ENCODE data around the gene ZNF516.

Gene ZNF516

GRCh38 chr18:76468345-76469304, 26.4 kb downstream of the ZNF516 start:
- DNase-seq = peak; percentile 40

DNA sequence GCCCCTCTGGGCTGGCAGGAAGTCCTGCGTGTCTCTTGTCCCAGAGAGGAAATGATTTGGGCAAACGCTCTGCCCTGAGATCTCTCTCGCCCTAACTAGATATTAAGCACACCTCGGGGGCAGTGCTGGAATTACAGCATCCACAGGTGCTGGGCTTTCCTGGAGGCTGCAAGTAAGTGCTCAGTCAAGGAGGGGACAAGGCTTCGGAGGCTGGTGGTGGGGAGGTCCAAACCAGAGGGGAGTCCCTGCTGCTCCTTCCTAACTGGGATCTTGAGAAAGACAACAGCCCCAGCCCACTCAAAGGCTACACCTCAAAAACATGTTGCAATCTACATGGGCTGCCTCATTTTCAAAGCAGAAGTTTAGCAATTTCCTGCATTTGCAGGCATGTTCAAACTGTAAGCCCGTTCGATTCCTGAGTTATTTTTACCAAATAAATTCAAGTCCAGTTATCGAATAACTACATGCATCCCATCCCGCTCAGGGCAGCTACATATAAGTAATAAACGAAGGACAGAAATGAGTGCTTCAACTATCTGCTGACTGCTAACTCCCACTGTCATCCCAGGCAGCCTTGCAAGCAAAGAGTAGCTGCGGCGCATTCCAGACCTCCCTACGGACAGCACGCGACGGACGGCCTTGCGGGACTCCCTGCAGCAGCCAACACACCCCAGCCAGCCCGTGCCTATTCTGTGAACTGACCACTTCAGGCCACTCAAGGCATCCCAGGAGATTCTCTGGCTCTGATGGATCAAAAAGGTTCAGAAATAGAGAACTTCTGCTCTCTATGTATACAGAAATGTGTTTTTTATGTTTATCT, 27.5 kb downstream of the ZNF516 start:
- DNase-seq = peak; percentile 87

DNA sequence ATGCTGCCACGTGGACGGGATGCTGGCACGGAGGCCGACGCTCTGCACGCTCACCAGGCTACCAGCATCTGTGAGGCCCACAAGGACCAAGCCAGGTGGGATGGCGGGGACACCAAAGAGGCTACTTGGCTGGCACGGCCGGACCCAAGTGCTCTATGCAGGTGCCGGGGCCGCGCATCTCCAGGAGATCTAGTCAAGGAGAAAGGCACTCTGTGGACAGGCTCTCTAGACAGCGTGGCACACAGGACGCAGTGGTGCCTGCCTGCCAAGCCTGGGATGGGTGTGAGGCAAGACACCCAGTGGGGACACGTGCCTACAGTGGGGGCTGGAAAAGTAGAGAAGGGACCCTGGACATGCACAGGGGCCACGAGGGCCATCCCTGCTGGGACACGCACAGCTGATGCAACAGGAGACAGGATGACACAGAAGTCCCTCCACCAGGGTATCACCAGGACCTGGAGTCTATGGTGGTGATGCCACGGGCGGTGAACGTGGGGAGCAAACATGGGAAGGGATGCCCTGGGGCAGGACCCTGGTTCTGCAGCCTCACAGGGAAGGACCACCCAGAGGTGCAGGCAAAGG, 28.5 kb downstream of the ZNF516 start:
- DNase-seq = no peak

- DNase-seq = no peak
Observed at GRCh38 chr18:76465630-76466409, 29.2 kb downstream of the ZNF516 start.

- DNase-seq = no peak
Observed at GRCh38 chr18:76464281-76465259, 30.5 kb downstream of the ZNF516 start.

- no peak for DNase-seq
Observed at GRCh38 chr18:76463872-76464271, 31.2 kb downstream of the ZNF516 start.

DNA sequence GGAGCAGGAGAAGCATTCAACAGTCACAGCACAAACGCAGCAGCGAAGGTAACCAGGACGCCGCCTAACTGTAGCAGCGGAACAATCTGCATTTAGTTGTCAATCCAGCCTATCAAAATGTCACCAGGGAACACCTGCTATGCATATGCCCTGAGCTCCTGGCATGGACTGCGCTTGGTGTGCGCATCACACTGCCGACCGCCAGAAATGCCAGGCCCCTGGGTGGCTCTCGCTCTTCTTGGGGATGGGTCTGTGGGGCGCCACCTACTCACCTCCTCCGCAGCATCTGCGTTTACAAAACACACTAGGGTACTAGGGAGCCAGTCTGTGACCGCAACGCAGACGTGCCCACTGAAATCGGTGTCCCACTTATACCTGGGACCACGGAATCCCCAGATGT, 31.7 kb downstream of the ZNF516 start:
- no peak for DNase-seq

GRCh38 chr18:76462326-76462694, 32.7 kb downstream of the ZNF516 start:
- DNase-seq = no peak

DNA sequence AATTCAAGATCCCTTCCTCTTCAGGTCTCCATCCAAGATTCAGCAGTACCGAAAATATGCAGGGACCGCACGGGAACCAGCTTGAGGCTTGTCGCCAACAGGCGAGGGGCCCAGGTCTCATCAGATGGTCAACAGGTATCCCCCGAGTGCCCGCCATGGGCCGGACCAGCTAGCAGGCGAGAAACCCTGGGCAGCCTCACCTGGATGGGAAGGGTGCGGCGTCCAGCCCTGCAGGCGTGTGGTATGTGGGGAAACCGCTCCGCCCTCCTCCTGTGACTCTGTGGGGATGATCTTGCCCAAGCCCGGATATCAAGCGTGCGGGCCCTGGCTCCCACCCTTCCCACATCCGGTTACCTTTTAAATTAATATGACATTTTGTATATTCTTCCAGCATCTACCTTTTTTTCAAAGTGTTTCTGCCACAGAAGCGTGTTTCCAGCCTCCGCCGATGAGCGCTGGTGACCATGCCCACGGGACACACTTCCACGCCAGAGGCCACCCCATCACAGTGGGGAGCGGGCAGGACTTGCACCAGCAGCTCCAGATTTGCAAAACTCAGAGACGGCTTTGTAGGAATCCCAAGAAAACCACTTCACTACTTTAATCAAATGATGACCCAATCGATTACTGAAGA, 33.2 kb downstream of the ZNF516 start:
- DNase-seq = no peak

DNA sequence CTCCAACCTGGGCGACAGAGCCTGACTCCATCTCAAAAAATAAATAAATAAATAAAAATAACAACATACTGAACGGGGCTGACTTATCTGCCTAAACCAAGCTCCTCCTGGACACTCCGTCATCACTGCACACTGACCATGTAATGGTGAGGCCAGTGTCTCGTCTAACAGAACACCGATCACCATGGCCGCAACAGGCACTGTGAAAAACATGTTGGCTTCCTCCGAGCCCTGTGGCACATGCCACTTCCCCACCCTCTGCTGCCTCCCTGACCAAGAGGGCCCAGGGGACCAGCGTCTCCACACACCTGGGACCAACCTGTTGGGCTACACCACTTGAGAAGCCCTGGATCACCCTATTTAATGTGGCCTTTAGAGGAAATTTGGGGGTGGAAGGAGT, 33.9 kb downstream of the ZNF516 start:
- no peak for DNase-seq

GRCh38 chr18:76460482-76460881, 34.6 kb downstream of the ZNF516 start:
- DNase-seq = no peak

- DNase-seq = no peak
Observed at GRCh38 chr18:76459687-76460350, 35.2 kb downstream of the ZNF516 start.

GRCh38 chr18:76459312-76459686, 35.7 kb downstream of the ZNF516 start:
- no peak for DNase-seq

DNA sequence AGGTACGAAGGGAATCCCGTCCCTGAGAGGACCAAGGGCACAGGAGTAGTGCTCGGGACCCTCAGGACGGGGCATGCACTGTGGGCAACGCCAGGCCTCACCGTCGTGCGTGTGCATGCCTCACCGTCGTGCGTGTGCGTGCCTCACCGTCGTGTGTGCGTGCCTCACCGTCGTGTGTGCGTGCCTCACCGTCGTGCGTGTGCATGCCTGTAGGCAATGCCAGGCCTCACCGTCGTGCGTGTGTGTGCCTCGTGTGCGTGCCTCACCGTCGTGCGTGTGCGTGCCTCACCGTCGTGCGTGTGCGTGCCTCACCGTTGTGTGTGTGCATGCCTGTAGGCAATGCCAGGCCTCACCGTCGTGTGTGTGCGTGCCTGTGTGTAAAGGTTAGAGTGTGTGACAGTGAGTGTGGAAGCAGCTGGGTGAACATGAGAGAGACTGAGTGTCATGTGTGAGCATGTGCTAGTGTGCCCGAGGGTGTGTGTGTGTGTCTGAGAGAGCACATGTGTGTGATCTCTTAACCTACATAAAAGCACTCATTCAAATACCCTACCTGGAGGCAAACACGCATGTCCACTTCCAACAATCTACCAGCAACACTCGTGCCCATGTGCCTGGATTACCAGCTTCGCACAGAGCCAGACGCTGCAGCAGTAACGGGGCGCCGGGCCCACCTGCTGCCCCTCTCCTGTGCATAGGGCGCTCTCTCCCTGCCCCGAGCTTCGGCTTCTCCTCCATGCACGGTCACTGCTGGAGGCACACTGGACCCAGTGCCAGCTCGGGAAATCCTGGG, 36.3 kb downstream of the ZNF516 start:
- no peak for DNase-seq

- DNase-seq = no peak
Observed at GRCh38 chr18:76457957-76458356, 37.1 kb downstream of the ZNF516 start.

DNA sequence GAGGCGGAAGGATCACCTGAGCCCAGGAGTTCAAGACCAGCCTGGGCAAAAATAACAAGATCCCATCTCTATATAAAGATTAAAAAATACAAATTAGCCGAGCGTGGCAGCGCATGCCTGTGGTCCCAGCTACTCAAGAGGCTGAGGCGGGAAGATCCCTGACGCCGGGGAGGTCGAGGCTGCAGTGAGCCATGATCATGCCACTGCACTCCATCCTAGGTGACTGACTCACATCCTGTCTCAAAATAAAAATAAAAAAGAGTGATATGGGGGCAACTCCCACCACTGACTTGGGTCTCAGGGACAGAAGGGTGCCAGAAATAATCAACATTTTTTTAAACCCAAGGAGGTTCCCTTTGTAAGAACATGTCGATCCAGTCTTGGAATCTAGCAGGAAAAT, 37.6 kb downstream of the ZNF516 start:
- DNase-seq = no peak

DNA sequence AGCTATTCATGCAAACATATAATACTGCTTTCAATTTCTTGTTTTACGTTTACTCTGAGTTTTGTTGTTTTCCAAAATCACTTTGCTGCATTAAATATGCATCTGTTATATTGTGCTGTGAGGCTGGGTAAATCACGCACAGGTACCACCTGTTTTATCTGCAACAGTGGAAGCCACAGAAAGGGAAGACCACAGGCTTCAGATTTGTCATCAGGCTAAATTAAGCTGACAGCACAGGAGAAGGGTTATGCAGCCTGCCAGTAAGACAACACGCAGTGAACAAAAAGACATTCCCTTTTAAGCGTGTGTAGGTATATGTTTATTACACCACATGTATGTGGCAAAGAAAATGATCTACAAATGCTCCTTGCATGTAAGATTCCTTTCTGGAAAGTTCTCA, 38.2 kb downstream of the ZNF516 start:
- no peak for DNase-seq

DNA sequence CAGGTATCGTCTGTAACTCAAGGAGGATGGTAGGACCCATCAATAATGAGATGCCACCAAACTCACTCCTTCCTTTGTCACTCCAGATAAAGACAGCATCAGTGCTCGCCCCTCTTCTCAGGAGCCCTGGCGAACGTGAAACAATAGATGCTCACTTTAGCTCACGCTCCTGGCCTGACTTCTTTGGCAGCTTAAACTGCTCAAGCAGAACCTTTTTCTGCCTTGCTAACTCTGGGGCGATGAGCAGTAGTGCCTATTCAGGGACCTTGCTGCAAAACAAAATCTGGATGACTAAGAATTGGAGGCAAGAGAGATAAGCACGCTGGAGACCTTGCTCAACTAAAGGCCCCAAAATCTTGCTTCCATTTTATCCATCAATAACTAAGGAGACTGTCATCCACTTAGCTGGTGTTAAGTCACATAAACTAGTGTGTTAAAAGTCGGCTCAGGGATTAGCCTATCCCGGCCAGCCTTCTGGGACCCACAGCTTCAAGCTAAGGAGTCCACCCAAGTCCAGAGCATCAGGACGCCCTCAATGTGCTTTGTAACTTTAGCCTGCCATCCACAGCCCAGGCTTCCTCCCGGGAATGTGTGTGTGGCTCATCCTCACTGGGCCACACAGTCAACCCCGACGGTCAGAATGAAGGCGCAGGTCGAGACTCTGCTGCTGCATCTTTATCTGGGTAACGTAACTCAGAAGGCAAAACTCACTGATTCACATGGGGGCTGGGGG, 38.9 kb downstream of the ZNF516 start:
- DNase-seq = no peak
